NCI-H1694 treated with DMSO at 0.1 percent for 48 hours (cell line): ENCODE data around the gene FIP1L1.

Source experiments
- DNase-seq: peaks from one replicate; lab custom pipeline; 2025; lab: John Stamatoyannopoulos, UW

The FIP1L1 gene

DNA sequence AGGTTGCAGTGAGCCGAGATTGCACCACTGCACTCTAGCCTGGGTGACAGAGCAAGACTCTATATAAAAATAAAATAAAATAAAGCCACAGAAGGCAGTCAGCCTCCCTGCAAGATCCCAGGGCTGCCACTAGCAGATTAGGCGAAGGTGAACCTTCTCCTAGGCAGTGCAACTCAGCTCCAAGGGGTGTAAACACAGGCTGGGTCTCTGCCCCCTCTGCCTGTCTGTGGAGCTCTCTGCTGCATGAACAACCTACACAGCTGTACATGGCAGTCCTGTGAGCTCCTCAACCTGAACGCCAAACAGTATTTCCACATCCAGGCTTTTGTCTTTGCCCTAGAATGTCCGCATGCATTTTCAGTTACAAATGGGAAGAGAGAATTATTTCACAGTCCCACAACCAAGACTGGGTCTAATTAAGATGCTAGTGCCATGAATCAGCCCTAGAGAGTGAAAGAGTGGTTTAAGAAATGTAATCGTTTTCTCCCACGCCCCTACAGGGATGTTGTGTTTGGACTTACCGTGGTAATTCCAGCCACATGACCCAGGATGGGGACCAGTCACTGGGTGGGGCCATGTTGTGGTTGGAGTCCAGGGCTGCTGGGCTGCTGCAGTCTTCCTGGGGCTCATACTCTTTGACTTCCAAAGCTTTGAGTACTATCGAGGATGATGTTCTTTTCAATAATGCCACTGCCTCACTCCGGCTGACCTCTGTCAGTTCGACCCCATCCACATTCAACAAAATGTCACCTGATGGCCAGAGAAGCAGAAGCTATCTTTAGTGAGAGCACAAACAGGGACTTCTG is 99.0 kb downstream of the FIP1L1 start:
- DNase-seq, result no peak

DNA sequence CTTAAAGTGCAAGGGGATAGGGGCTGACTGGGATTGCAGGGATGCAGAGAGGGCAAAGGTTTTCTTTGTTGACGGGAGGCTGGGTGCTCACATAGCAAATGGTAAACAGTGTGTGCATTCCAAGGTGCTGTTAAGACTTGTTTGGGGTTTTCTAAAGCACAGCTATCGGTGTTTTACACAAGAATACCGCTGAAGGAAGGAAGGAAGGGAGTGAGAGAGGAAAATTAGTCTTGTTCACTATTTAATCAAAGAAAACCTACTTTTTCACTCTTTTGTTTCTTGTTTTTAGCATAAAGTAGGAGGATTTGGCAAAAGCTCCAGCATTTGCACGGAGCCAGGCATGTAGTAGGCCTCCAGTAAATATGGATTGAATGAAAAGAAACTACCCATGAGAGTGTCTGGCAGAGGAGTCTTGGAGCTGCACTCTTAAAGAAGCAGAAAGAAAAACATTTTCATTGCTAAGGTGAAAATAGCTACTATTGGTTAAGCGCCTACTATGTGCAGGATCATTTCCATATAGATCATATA is 99.7 kb downstream of the FIP1L1 start:
- no peak for DNase-seq

DNA sequence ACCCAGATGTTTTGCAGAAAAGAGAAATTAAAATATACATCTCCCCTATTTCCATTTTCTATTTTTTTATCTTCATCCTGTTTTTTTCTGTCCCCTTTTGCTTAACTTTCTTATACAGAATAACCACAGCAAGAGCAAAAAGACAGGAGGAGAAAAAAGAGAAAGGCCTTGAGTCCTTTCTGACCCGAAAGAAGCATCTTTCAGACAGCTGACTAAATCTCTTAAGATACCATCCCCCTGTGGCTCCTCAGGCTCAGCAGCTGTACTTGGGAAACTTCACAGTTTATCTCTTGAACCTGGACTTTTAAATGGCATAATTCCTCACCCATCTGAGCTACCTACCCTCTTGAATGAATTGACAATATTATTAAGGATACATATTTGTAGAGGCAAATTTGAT is 100.2 kb downstream of the FIP1L1 start:
- no peak for DNase-seq

DNA sequence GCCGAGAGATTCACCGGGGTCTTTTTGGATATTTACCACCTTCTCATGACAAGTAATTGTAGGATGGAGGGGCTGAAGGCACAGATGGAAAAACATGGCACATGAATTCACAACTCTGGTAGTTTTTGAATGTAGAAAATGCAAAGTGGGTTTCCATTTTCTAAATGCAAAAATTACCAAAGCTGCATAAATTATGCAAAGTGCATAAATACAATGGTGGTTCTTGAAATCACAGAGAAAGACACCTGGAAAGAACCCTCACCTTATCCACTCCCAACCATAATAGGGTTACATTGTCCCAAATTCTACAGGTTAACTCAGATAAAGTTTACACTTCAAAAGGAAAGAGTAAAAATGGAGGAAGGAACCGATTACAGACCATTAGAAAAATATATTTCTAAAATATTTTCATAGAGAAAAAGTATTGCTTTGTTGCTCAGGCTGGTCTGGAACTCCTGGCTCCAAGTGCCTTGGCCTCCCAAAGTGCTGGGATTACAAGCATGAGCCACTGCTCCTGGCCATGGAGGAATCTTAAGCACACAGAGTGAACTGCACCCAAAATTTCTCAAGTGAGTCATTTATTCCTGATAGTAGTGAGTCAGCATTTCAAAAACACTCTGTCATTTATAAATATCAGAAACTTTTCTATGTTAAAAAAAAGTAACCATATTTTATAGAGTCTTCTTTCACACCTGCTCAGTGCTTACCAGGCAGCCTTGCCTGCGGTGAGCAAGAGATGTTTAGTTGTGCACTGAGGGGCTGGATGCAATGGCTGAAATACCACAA is 101.4 kb downstream of the FIP1L1 start:
- DNase-seq, result no peak

DNA sequence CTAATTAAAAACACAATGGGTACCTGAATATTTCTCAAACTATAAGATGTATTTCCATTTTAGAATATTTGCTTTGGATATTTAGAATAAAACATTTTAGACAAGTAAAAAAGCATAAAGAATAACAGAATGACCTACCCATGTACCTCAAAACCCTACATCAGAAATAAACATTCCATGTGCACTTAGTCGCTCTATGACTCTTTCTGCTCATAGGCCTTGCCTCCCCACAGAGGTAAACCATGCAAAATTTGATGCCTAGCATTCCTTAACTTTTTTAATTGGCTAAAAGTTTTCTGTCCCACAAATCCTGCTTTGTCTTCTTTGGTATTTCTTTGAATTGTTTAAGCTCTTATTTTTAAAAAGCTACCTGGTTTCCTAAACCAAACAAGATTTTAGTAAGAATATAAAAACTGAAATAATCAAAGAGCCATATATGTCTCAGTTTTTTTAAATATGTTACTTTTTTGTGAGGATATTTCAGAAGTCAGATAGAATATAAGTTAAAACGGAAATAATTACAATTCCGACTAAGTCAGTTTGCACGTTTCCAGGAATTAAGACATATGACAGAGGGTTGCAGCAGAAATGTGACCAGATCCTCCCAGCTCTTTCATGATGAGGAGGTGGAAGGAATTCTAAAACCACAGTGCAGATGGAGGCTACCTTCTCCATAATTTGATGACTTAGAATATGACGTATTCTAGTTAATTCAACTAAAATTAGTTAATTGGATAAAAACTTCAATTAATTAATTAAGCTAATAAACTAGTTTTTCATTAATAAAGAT is 102.5 kb downstream of the FIP1L1 start:
- DNase-seq, result no peak

DNA sequence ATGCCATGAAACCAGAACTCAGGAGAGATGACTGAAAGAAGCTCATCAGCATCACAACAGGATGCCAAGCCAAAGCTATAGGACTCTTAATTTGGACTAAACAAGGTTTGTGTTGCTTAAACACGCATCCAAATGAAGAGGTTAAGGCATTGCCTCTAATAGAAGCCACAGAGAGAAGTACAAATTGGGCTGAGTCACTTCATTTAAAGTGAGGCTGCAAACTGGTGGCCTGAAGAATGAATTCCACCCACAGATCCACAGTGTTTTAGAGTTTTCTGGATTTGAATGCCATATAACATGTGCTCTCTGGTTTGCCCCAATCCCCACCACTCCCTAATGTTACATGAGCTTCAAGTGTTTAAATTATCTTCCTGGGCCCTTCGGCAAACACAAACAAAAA is 103.5 kb downstream of the FIP1L1 start:
- no peak for DNase-seq

DNA sequence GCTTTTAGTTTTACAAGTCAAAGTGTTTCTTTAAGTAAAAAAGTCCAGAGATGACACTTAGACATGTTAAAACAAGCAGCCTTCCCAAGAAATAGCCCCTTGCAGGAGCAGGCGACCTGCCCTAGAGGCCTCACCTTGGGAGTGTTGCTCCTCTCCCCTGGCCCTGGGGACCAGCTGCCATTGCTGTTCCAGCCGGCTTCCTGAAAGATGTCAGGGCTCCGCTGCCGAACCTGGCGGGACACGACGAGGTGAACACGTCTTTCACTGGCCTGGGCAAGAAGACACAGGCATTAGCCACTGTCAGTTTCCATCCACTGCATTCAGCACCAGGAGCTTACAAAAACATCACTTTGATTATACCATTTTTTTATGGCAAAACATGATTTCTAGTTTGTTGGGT is 104.1 kb downstream of the FIP1L1 start:
- DNase-seq, result no peak

DNA sequence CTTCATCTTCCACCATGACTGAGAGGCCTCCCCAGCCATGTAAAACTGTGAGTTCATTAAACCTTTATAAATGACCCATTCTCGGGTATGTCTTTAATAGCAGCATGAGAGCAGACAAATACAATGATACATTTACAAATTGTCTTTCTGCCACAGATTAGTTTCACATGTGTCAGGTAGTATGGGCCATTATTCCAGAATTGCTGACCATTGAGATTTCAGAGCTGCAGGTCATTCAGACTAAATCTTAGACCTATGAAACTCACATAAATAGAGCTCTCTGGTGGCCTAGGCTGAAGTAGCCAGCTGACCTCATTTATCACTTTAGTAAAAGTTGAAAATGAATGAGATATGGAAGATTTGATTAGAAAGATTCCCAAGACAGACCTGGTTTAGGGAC is 105.8 kb downstream of the FIP1L1 start:
- no peak for DNase-seq

DNA sequence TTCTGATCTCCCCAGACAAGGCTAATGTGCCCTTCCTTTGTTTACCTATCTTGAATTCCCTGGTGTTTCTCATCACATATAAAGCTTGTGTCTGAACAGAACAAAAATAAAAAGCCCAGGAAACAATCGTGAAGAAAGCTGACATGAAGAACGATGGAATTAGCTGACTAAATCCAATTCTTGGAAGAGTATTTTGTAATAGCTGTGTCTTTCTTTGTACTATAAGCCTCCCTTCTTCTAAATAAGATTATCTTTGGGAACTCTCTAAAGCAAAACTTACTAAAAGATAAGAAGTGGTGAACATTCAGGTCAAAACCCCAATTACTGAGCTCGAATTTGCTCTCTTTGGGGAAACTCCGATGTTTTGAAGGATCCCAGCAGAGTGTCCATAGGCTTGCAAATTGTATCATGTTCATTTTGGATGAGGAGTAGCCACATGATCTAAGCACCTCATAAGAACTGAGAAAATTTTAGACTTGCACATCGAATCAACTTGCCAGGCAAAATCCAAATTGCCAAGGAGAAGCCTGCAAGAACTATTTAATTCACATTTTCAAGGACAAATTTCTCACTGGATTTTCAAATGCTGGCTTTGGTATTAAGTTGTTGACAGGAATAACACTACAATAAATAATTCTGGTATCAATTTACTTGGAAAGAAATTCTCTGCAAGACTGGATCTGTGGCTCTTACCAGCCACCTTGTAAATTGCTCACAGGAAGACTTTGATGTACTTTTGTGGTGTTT is 107.6 kb downstream of the FIP1L1 start:
- DNase-seq, result no peak

DNA sequence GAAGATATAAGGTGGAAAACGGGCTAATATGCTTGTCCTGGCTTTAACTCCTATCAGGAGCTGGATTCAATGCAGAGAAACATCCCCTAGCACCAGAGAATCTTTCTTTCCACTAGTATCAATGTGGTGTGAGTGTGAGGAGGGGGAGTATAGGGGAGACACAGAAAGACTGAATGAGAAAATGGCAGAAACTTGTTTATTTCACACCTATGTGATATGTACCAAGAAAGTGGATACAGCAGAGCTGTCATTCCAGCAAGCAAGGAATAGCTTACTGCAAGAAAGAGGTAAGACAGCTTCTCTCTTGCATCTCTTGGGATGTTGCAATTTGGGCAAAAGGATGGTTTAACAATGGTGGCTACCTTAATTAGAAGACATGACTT is 108.2 kb downstream of the FIP1L1 start:
- DNase-seq, result no peak

DNA sequence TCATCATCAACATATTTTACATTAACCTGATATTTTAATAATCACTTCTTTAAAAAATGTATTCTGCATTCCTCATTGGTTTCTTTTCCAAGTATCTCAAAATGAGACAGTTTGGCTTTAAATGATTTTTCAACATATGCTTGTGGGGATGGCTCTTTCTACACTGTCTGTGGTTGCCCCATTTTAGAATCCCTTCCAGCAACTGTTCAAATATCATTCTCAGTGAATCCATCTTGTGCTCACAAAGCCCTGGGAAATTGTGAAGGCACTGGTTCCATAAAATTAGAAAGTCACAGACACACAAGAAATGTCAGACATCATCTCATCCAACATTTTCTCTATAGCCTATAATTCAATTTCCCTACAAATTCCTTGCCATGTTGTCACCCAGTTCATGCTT is 110.3 kb downstream of the FIP1L1 start:
- DNase-seq, result no peak

DNA sequence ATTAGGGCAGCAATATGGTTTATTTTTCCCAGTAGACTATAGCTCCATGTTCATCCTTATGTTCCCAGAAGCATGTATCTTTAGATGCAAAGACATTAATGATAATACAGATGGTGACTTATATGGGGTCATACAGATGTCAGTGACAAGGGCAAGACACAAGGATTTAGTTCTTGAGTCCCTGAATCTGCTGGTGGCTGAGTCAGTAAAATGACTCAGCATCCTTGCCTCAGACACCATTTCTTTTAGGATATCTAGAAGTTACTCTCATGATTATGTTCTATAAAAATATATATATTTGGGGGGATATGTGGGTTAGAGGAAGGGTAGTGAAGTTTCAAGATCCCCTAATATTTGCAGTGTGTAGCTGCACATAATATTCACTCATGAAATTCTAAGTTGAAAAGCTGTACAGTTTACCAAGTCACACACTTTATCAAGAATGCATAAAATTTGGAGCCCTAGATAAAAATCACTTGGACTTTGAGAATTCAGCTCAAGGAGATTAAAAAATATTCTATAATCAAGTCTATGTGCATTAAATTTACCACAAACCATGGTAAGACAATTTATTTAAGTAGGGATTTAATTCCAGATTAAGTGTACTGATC is 111.9 kb downstream of the FIP1L1 start:
- no peak for DNase-seq

DNA sequence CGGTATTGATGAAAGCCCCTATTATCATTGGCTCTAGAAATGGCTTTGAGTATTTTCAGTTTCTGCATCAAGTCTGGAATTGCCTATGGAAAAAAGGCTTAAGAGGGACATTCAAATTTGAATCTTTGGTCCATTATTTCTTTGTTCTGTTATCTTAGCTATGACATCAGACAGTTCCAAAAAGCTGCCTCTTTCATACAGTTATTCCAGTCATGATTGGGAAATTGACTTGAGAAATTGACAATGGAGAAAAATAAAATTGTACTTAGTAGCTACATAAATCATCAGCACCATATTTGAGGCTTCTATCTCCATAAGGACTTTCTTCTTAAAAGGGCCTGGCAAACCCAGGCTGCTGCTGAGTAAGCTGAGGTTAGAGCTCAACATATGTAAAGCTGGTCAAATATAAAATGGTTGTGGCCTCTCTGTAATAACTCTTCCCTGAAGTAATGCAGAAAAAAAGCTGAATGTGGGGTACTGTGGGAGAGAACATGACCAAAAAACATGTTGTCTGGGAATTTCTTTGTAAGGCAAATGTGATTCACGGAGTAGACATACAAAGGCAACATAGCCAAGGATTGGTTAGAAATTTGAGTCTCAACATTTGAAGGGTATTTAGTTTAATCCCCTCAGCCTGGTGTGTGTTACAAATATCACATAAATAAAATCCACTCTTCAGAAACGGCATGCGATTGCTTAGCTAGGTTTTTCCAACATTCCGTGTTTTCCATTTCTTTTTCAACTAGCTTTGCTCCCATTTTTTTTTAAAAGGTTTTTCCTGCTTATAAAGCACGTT is 112.9 kb downstream of the FIP1L1 start:
- DNase-seq, result no peak

DNA sequence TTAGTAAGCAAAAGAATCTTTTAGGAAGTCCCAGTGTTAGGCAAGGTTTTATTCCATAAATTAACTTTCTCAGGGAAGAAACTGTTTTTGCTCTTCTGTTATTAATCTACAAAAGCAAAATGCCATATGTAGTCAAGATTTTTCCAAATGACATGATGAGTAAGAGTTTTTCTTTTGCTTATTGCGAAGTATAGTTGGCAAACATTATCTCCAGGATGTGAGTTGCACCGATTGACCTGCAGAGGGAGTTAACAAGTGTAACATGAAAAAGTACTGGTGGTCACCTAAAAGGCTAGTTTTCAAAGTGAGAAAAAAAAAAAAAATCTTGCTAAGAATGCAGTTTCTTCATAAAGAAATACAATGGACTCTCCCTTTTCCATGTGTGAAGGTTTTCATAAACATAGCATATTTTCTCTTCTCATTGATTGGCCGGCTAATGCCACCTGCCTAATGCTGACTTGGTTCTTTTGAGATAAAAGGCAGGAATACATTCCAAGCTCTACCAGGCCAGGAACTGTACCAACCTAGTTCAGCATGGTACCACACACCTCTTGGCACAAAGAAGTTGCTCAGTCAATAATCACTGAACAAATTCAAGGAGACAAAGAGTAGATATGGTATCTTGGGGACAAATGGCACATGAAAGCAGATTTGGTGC is 113.7 kb downstream of the FIP1L1 start:
- peak; percentile 9 for DNase-seq

DNA sequence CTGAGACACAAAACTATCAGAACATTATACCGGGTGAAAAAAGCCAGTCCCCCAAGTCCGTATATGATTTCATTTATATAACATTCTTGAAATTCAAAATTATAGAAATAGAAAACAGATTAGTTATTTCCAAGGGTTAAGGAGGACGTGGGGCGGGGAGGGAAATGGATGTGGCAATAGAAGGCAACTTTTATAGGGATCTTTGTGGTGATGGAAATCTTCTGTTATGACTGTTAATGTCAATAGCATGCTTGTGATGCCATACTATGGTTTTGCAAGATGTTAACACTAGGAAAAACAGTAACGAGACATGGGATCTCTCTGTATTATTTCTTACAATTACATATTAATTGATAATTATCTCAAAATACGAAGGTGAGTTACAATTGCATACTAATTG is 117.4 kb downstream of the FIP1L1 start:
- DNase-seq, result no peak

DNA sequence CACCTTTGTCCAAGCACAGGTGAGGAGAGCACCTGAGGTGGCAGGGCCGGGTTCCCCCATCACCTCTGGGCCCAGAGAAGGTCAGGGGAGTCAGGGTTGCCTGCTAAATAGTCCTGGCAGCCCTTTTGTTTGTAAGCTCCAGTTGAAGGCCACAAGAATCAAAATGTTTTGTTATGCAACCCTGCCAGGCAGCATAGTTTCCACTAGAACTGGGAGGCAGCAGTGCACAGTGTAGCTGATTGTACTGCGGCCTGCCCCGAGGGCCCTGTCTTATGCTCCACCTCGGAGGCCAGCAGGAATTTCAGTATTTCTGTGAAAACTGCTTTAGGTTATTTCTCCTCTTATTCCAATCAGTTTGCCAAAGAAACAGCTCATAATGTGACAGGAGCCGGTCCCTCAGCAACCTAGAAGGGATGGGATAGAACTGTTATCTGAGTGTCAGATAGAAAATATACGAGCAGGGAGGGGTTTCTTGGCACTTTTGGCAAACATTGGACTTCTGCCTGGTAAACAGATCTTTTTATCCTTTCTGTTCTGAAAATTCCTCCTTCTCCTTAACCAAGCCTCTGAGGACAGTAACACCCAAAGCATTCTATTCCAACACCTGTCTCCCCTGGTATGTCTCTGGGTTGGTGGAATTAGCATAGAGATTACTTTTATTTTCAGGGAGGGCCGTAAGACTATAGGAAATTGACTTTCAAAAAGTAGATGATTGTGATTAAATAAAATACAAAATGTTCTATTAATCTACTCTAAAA is 120.2 kb downstream of the FIP1L1 start:
- DNase-seq, result no peak

DNA sequence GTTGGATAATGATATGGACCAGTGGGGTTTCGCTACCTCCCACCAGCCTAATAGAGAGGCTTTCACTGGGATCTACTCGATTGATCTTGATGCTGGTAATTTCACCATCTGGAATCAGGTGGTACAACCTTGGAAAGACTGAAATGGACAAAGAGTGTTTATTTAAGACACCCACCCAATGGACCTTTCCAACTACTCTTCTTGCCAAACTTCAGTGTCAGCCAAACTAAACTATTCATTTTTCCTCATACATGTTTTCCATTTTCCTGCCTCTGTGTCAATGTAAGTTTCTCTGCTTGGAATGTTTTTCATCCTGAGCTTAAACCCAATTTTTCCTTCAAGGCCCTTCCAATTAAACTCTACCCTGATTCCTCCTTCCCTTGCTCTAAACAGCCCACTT is 121.3 kb downstream of the FIP1L1 start:
- no peak for DNase-seq

DNA sequence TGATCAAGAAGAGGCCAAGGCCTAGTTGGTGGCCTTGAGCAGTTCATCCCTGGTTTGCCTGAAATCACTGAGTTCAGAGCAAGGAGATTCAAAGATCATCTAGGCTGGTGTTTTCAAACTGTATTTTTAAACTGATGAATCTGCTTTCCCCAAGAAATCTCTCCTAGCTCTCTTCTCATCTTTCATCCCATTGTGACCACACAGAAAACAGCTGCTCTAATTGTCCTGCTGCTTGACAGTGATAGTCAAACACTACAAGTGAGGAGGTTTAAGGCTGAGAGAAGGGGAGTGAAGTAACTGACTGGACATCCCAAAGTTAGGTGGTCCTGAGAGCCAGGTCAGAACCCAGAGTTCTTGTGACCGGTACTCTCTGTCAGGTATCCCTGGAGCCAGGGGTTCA is 122.3 kb downstream of the FIP1L1 start:
- DNase-seq, result no peak

DNA sequence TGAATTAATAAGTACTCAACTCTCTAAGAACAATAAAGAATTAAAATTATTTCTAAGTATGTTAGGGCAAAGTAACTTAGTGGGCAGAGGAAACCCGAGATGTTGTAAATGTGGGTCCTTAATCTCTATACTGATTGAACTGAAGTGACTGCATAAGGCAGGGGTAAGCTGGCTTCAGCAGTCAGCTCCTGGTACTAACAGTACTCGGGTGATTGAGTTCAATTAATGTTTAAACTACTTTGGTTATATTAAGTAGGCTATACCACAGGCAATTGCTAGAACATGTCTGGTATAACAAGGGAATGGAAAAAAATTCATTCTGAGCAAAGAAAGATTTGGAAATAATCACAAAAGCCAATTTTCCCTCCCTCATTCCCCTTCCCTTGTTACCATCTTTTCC is 123.1 kb downstream of the FIP1L1 start:
- DNase-seq, result no peak
